ENCODE measurements around the gene CADM2. TPM values are rescaled to one million over a fixed set of nuclear protein-coding genes. Genes with fewer than 3 reads are reported as not detected.

CADM2 gene
- total RNA-seq, 4 donors from 2014 or later: 0.13 to 2.1 (median 0.58) TPM

GRCh38 chr3:85922374-85922773 is 963.6 kb downstream of the CADM2 start:
- TF ChIP-seq CTCF (IDR thresholded peaks at IDR 0.05) (no peak), POLR2A (IDR thresholded peaks at IDR 0.05) (no peak)
- no peak for DNase-seq (ENCODE audit: low spot score in 2 of 2)
- intact Hi-C loops (cut with DNase I; ENCODE audit: low total_unique reads): no loop called here
- no peak overlapping the region for H3K4me3 ChIP-seq (ENCODE audit: low read depth, poor library complexity, severe bottlenecking)
- 85 to 90% methylated on average over 3 of the region's 3 CpGs for WGBS, 2 donors

GRCh38 chr3:85930718-85931117 is 971.9 kb downstream of the CADM2 start:
- H3K4me3 ChIP-seq (ENCODE audit: low read depth, poor library complexity, severe bottlenecking): no peak overlapping the region
- intact Hi-C loops (cut with DNase I; ENCODE audit: low total_unique reads): no loop called here
- no peak for TF ChIP-seq CTCF (IDR thresholded peaks at IDR 0.05)
- TF ChIP-seq POLR2A (IDR thresholded peaks at IDR 0.05): no peak
- WGBS, 2 donors: 78 to 91% methylated on average over 1 of the region's 1 CpG
- DNase-seq (ENCODE audit: low spot score in 2 of 2): no peak

- TF ChIP-seq POLR2A (IDR thresholded peaks at IDR 0.05) (no peak), CTCF (IDR thresholded peaks at IDR 0.05) (no peak)
- DNase-seq (ENCODE audit: low spot score in 2 of 2): no peak
- no peak overlapping the region for H3K4me3 ChIP-seq (ENCODE audit: low read depth, poor library complexity, severe bottlenecking)
- intact Hi-C loops (cut with DNase I; ENCODE audit: low total_unique reads): no loop called here
- 68 to 69% methylated on average over 5 of the region's 5 CpGs for WGBS, 2 donors
Observed at GRCh38 chr3:85933326-85933725, 974.5 kb downstream of the CADM2 start.

GRCh38 chr3:85935171-85935570 is 976.4 kb downstream of the CADM2 start:
- H3K4me3 ChIP-seq (ENCODE audit: low read depth, poor library complexity, severe bottlenecking): no peak overlapping the region
- 80 to 90% methylated on average over 1 of the region's 1 CpG for WGBS, 2 donors
- no peak for TF ChIP-seq POLR2A (IDR thresholded peaks at IDR 0.05)
- TF ChIP-seq CTCF (IDR thresholded peaks at IDR 0.05): no peak
- intact Hi-C loops (cut with DNase I; ENCODE audit: low total_unique reads): no loop called here
- no peak for DNase-seq (ENCODE audit: low spot score in 2 of 2)

- WGBS, 2 donors: 17 to 20% methylated on average over 3 of the region's 3 CpGs
- no peak for TF ChIP-seq POLR2A (IDR thresholded peaks at IDR 0.05)
- TF ChIP-seq CTCF (IDR thresholded peaks at IDR 0.05): no peak
- intact Hi-C loops (cut with DNase I; ENCODE audit: low total_unique reads): no loop called here
- no peak for DNase-seq (ENCODE audit: low spot score in 2 of 2)
- no peak overlapping the region for H3K4me3 ChIP-seq (ENCODE audit: low read depth, poor library complexity, severe bottlenecking)
Observed at GRCh38 chr3:85939074-85939482, 980.3 kb downstream of the CADM2 start.

GRCh38 chr3:85950435-85950834 is 991.6 kb downstream of the CADM2 start:
- 87 to 93% methylated on average over 1 of the region's 1 CpG for WGBS, 2 donors

More at GRCh38 chr3:85950435-85950834, 991.6 kb downstream of the CADM2 start:
- TF ChIP-seq POLR2A (IDR thresholded peaks at IDR 0.05) (no peak), CTCF (IDR thresholded peaks at IDR 0.05) (no peak)
- intact Hi-C loops (cut with DNase I; ENCODE audit: low total_unique reads): no loop called here
- H3K4me3 ChIP-seq (ENCODE audit: low read depth, poor library complexity, severe bottlenecking): no peak overlapping the region
- DNase-seq (ENCODE audit: low spot score in 2 of 2): no peak
